Measurements from ENCODE around the gene PGAP1. TPM values are rescaled to one million over a fixed set of nuclear protein-coding genes. Genes with fewer than 3 reads are reported as not detected.

The PGAP1 gene
- total RNA-seq, 1 donor from 2014 or later = 45.1 TPM

DNA sequence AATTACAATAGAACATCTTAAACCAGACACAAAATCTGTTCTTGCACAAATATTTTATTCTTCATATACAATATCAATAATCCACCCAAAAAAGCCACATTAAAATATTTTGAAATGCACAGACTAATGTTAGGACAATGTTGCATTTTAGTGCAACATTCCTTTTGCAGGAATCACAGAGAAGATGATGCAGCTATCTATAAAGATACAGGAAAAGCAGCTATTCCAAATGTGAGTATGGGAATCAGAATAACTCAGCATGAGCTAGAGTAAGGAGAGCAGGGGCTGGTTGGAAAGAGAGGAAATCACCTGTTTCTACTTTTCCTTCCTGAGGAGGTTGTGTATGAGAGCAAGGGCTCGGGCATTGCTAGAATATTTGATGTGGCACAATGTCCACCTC, 122.1 kb downstream of the PGAP1 start:
- Mint-ChIP-seq H3K9me3 (no peaks in the 10 kb centered on the region), H3K36me3 (peaks cover 4% of the 10 kb centered on the region), H3K4me3 (no peak overlapping the region), H3K4me1 (ENCODE audit: unreplicated experiment) (peaks cover 2% of the 10 kb centered on the region), H3K27me3 (peaks cover 12% of the 10 kb centered on the region), H3K27ac (no peak overlapping the region)
- TF ChIP-seq, protein P1, sequence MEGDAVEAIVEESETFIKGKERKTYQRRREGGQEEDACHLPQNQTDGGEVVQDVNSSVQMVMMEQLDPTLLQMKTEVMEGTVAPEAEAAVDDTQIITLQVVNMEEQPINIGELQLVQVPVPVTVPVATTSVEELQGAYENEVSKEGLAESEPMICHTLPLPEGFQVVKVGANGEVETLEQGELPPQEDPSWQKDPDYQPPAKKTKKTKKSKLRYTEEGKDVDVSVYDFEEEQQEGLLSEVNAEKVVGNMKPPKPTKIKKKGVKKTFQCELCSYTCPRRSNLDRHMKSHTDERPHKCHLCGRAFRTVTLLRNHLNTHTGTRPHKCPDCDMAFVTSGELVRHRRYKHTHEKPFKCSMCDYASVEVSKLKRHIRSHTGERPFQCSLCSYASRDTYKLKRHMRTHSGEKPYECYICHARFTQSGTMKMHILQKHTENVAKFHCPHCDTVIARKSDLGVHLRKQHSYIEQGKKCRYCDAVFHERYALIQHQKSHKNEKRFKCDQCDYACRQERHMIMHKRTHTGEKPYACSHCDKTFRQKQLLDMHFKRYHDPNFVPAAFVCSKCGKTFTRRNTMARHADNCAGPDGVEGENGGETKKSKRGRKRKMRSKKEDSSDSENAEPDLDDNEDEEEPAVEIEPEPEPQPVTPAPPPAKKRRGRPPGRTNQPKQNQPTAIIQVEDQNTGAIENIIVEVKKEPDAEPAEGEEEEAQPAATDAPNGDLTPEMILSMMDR (conservative IDR thresholded peaks at IDR 0.05) = no peak
- no peak for DNase-seq (ENCODE audit: extremely low spot score, unreplicated experiment)

DNA sequence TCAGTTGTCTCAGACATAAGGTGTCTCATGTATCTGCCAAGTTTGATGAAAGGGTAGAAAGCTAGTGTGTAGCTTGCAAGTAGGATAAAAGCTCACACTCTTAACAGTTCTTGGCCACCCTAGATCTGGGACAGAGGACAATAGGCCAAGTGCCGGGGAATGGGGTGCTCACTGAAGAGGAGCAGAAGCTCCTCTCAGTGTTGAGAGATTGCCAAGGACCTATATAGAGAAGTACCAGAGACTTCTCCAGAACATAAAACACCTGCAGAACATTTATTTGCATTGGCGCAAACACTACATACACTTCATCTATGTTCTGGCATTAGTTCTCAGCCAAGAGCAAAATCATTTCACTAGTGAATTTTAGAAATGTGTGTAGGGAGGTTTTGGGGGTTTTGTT, 124.1 kb downstream of the PGAP1 start:
- TF ChIP-seq, protein P1 (conservative IDR thresholded peaks at IDR 0.05) = no peak
- peak overlapping the region; percentile 42 for H3K27ac Mint-ChIP-seq
- no peak for DNase-seq (ENCODE audit: extremely low spot score, unreplicated experiment)
- H3K27me3 Mint-ChIP-seq = peaks cover 12% of the 10 kb centered on the region
- H3K9me3 Mint-ChIP-seq = no peaks in the 10 kb centered on the region
- no peak overlapping the region for H3K4me3 Mint-ChIP-seq
- H3K36me3 Mint-ChIP-seq = peaks cover 4% of the 10 kb centered on the region
- H3K4me1 Mint-ChIP-seq (ENCODE audit: unreplicated experiment) = peaks cover 9% of the 10 kb centered on the region

GRCh38 chr2:196801674-196802261, 124.7 kb downstream of the PGAP1 start:
- no peak for DNase-seq (ENCODE audit: extremely low spot score, unreplicated experiment)
- Mint-ChIP-seq H3K27me3 (peaks cover 12% of the 10 kb centered on the region), H3K4me3 (no peak overlapping the region), H3K4me1 (ENCODE audit: unreplicated experiment) (peaks cover 12% of the 10 kb centered on the region), H3K9me3 (no peaks in the 10 kb centered on the region), H3K27ac (peak overlapping the region; percentile 42), H3K36me3 (peaks cover 9% of the 10 kb centered on the region)
- TF ChIP-seq, protein P1 (conservative IDR thresholded peaks at IDR 0.05) = no peak

- peaks cover 20% of the 10 kb centered on the region for H3K36me3 Mint-ChIP-seq
- peak overlapping the region; percentile 90 for H3K27ac Mint-ChIP-seq
- H3K4me3 Mint-ChIP-seq = peak overlapping the region; percentile 97
- no peak for DNase-seq (ENCODE audit: extremely low spot score, unreplicated experiment)
- peaks cover 12% of the 10 kb centered on the region for H3K4me1 Mint-ChIP-seq (ENCODE audit: unreplicated experiment)
- peaks cover 6% of the 10 kb centered on the region for H3K27me3 Mint-ChIP-seq
- H3K9me3 Mint-ChIP-seq = no peaks in the 10 kb centered on the region
- TF ChIP-seq, protein P1 (conservative IDR thresholded peaks at IDR 0.05) = no peak
Observed at GRCh38 chr2:196798980-196799379, 127.5 kb downstream of the PGAP1 start.

DNA sequence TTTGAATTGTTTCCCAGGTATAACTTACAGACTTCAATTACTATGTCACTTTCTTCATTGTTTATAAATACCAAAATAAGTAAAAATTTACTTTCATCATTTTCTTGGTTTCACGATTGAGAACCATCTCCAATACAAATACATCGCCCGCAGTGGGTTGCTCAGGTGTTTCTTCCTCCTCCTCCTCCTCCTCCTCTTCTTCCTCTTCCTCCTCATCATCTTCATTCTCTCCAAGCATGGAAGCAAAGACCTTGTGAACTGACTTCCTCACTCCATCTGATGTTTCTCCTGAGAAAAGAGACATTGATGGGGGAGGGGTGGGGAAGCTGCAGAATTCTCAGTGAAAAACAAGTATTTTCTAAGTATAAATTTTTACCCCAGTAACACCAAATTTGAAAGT, 133.6 kb downstream of the PGAP1 start:
- Mint-ChIP-seq H3K4me1 (ENCODE audit: unreplicated experiment) (peaks cover 5% of the 10 kb centered on the region), H3K27ac (no peak overlapping the region), H3K4me3 (no peak overlapping the region), H3K36me3 (peaks cover 32% of the 10 kb centered on the region), H3K27me3 (no peaks in the 10 kb centered on the region), H3K9me3 (no peaks in the 10 kb centered on the region)
- TF ChIP-seq, protein P1 (conservative IDR thresholded peaks at IDR 0.05) = no peak
- no peak for DNase-seq (ENCODE audit: extremely low spot score, unreplicated experiment)

Data from type B pancreatic cell (in vitro differentiated cells).